Ovary (tissue), 3 donors: ENCODE results near the gene CAPZA1.

Experiments
- EP300 ChIP-seq: sonication (generic); formaldehyde crosslinking; IDR thresholded peaks from one replicate; pipeline ENCODE4 v1.6.1; 2017; ENCODE audit warnings: antibody characterized with exemption
- POLR2A ChIP-seq: fragments of 450-650 bp; IDR thresholded peaks from one replicate; pipeline ENCODE4 v1.6.1; 2017; ENCODE audit warnings: antibody characterized with exemption, mild to moderate bottlenecking, moderate library complexity
- TF ChIP-seq, protein P1 (sequence below), 3 donors: fragments of 450-650 bp in 2 of 3; fragments of 200-600 bp in 1 of 3; IDR thresholded peaks; one replicate each; pipeline versions ENCODE4 v1.5.1 to v1.8.0; 2016 to 2022; ENCODE audit warnings: antibody characterized with exemption in 3 of 3, mild to moderate bottlenecking in 1 of 3
- donor health status: DM: no; HTN: no; CAD: no.

GRCh38 chr1:112700290-112701226 is 80.9 kb downstream of the CAPZA1 start:
- TF ChIP-seq, protein P1, sequence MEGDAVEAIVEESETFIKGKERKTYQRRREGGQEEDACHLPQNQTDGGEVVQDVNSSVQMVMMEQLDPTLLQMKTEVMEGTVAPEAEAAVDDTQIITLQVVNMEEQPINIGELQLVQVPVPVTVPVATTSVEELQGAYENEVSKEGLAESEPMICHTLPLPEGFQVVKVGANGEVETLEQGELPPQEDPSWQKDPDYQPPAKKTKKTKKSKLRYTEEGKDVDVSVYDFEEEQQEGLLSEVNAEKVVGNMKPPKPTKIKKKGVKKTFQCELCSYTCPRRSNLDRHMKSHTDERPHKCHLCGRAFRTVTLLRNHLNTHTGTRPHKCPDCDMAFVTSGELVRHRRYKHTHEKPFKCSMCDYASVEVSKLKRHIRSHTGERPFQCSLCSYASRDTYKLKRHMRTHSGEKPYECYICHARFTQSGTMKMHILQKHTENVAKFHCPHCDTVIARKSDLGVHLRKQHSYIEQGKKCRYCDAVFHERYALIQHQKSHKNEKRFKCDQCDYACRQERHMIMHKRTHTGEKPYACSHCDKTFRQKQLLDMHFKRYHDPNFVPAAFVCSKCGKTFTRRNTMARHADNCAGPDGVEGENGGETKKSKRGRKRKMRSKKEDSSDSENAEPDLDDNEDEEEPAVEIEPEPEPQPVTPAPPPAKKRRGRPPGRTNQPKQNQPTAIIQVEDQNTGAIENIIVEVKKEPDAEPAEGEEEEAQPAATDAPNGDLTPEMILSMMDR (IDR thresholded peaks at IDR 0.05), result peak in 2 of 3 donors; percentile 7 to 55
- peak; percentile 23 for TF ChIP-seq POLR2A
- peak; percentile 7 for TF ChIP-seq EP300
